Measurements from ENCODE around the gene MED12L. TPM values are rescaled to one million over a fixed set of nuclear protein-coding genes. Genes with fewer than 3 reads are reported as not detected.

The MED12L gene
- total and polyA plus RNA-seq, 9 of the 15 experiments (the other 6 are each of a cell fraction or from before 2014, with no cell fraction given): not detected

DNA sequence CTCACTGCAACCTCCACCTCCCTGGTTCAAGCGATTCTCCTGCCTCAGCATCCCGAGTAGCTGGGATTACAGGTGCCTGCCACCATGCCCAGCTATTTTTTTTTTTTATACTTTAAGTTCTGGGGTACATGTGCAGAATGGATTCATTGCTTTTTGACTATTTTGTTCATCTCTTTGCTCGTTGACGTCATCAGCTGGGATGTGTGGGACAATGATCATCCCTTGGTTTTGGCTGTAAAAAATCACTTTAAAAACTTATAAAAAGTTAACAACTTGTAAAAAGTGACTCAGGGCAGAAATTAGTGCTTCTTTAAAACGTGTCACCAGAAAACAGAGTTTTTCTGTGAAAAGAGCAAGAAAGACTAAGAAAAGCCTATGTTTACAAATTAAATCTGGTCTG is 337.6 kb downstream of the MED12L start (continued):
- TF ChIP-seq, protein P1, sequence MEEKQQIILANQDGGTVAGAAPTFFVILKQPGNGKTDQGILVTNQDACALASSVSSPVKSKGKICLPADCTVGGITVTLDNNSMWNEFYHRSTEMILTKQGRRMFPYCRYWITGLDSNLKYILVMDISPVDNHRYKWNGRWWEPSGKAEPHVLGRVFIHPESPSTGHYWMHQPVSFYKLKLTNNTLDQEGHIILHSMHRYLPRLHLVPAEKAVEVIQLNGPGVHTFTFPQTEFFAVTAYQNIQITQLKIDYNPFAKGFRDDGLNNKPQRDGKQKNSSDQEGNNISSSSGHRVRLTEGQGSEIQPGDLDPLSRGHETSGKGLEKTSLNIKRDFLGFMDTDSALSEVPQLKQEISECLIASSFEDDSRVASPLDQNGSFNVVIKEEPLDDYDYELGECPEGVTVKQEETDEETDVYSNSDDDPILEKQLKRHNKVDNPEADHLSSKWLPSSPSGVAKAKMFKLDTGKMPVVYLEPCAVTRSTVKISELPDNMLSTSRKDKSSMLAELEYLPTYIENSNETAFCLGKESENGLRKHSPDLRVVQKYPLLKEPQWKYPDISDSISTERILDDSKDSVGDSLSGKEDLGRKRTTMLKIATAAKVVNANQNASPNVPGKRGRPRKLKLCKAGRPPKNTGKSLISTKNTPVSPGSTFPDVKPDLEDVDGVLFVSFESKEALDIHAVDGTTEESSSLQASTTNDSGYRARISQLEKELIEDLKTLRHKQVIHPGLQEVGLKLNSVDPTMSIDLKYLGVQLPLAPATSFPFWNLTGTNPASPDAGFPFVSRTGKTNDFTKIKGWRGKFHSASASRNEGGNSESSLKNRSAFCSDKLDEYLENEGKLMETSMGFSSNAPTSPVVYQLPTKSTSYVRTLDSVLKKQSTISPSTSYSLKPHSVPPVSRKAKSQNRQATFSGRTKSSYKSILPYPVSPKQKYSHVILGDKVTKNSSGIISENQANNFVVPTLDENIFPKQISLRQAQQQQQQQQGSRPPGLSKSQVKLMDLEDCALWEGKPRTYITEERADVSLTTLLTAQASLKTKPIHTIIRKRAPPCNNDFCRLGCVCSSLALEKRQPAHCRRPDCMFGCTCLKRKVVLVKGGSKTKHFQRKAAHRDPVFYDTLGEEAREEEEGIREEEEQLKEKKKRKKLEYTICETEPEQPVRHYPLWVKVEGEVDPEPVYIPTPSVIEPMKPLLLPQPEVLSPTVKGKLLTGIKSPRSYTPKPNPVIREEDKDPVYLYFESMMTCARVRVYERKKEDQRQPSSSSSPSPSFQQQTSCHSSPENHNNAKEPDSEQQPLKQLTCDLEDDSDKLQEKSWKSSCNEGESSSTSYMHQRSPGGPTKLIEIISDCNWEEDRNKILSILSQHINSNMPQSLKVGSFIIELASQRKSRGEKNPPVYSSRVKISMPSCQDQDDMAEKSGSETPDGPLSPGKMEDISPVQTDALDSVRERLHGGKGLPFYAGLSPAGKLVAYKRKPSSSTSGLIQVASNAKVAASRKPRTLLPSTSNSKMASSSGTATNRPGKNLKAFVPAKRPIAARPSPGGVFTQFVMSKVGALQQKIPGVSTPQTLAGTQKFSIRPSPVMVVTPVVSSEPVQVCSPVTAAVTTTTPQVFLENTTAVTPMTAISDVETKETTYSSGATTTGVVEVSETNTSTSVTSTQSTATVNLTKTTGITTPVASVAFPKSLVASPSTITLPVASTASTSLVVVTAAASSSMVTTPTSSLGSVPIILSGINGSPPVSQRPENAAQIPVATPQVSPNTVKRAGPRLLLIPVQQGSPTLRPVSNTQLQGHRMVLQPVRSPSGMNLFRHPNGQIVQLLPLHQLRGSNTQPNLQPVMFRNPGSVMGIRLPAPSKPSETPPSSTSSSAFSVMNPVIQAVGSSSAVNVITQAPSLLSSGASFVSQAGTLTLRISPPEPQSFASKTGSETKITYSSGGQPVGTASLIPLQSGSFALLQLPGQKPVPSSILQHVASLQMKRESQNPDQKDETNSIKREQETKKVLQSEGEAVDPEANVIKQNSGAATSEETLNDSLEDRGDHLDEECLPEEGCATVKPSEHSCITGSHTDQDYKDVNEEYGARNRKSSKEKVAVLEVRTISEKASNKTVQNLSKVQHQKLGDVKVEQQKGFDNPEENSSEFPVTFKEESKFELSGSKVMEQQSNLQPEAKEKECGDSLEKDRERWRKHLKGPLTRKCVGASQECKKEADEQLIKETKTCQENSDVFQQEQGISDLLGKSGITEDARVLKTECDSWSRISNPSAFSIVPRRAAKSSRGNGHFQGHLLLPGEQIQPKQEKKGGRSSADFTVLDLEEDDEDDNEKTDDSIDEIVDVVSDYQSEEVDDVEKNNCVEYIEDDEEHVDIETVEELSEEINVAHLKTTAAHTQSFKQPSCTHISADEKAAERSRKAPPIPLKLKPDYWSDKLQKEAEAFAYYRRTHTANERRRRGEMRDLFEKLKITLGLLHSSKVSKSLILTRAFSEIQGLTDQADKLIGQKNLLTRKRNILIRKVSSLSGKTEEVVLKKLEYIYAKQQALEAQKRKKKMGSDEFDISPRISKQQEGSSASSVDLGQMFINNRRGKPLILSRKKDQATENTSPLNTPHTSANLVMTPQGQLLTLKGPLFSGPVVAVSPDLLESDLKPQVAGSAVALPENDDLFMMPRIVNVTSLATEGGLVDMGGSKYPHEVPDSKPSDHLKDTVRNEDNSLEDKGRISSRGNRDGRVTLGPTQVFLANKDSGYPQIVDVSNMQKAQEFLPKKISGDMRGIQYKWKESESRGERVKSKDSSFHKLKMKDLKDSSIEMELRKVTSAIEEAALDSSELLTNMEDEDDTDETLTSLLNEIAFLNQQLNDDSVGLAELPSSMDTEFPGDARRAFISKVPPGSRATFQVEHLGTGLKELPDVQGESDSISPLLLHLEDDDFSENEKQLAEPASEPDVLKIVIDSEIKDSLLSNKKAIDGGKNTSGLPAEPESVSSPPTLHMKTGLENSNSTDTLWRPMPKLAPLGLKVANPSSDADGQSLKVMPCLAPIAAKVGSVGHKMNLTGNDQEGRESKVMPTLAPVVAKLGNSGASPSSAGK (IDR thresholded peaks at IDR 0.05): no peak
- TF ChIP-seq, protein P2, sequence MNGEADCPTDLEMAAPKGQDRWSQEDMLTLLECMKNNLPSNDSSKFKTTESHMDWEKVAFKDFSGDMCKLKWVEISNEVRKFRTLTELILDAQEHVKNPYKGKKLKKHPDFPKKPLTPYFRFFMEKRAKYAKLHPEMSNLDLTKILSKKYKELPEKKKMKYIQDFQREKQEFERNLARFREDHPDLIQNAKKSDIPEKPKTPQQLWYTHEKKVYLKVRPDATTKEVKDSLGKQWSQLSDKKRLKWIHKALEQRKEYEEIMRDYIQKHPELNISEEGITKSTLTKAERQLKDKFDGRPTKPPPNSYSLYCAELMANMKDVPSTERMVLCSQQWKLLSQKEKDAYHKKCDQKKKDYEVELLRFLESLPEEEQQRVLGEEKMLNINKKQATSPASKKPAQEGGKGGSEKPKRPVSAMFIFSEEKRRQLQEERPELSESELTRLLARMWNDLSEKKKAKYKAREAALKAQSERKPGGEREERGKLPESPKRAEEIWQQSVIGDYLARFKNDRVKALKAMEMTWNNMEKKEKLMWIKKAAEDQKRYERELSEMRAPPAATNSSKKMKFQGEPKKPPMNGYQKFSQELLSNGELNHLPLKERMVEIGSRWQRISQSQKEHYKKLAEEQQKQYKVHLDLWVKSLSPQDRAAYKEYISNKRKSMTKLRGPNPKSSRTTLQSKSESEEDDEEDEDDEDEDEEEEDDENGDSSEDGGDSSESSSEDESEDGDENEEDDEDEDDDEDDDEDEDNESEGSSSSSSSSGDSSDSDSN (IDR thresholded peaks at IDR 0.05; ENCODE audit: borderline replicate concordance in 1 of 2, low read depth in 2 of 2, low read length in 2 of 2): no peak
- TF ChIP-seq, protein P3, sequence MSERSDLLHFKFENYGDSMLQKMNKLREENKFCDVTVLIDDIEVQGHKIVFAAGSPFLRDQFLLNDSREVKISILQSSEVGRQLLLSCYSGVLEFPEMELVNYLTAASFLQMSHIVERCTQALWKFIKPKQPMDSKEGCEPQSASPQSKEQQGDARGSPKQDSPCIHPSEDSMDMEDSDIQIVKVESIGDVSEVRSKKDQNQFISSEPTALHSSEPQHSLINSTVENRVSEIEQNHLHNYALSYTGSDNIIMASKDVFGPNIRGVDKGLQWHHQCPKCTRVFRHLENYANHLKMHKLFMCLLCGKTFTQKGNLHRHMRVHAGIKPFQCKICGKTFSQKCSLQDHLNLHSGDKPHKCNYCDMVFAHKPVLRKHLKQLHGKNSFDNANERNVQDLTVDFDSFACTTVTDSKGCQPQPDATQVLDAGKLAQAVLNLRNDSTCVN (CRISPR knock-in tag; IDR thresholded peaks at IDR 0.05): no peak
- TF ChIP-seq ETS2 (tag; IDR thresholded peaks at IDR 0.05; ENCODE audit: borderline replicate concordance, poor library complexity, severe bottlenecking): no peak

Data from K562 (cell line).